Mucosa of stomach (tissue), 1 donor: ENCODE results near the gene KCNG2.

ENCODE experiments used
- H3K27me3 ChIP-seq: one replicate; pipeline ENCODE4 v1.7.0; 2013; ENCODE audit warnings: mild to moderate bottlenecking, low read length; ENCODE audit not compliant: control insufficient read depth, insufficient read depth
- H3K36me3 ChIP-seq: one replicate; pipeline ENCODE4 v1.7.0; 2013; ENCODE audit warnings: low read length; ENCODE audit not compliant: control insufficient read depth, insufficient read depth
- H3K4me1 ChIP-seq: one replicate; pipeline ENCODE4 v1.7.0; 2013; ENCODE audit warnings: mild to moderate bottlenecking, low read length; ENCODE audit not compliant: control insufficient read depth, insufficient read depth
- H3K4me3 ChIP-seq: one replicate; pipeline ENCODE4 v1.7.0; 2013; ENCODE audit warnings: low read length
- H3K9ac ChIP-seq: one replicate; pipeline ENCODE4 v1.7.0; 2013; ENCODE audit warnings: mild to moderate bottlenecking, low read length, moderate library complexity
- H3K9me3 ChIP-seq: one replicate; pipeline ENCODE4 v1.7.0; 2013; ENCODE audit warnings: mild to moderate bottlenecking, low read length, moderate library complexity; ENCODE audit not compliant: control insufficient read depth
- donor health status: Pancreatic carcinoma.

The KCNG2 gene

DNA sequence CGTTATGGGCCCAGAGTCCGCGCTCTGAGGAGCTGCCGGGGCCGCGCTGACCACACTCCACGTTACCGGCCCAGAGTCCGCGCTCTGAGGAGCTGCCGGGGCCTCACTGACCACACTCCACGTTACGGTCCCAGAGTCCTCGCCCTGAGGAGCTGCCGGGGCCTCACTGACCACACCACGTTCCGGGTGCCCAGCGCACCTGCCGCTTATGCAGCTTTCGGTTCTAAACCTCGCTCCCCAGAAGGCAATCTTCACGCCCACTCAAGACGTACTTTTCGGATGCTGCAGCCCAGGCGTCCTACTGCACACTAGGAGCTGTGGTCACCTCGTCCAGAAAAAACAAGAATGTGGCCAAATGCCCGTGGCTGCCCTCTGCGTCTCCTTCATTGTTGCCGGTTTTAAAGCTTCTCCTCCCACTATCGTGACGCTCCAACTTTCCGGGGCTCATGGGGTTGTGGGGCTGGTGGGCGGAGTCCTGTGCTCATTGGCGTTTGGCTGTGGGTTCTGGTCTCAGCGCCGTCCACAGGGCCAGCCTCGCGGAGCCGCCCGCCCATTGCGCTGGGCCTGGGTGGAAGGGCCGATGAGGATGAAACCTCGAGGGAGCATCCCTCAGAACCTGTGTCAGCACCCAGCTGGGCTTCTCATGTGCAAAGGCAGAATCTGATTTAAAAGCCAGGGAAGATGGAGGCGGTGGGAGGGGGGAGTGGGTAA, 11.9 kb downstream of the KCNG2 start:
- Histone ChIP-seq H3K9me3 (no peaks in the 10 kb centered on the region), H3K4me1 (no peaks in the 10 kb centered on the region), H3K36me3 (no peaks in the 10 kb centered on the region), H3K27me3 (peaks cover 4% of the 10 kb centered on the region), H3K4me3 (no peak overlapping the region), H3K9ac (no peak overlapping the region)

DNA sequence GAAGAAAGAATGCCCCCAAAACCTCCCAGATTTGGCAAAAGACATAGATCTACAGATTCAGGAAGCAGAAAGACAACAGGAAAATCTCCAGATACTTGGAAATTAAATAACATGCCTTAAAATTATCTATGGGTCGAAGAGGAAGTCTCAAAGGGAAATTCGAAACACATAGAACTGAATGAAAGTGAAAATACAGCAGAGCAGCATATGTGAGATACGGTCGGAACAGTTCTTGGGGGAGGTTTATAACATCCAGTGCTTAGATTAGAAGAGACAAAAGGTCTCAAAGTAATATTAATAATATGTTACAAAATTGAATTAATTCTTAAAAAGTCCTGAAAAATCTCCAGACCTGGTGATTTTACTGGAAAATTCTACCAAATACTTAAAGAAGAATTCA, 14.3 kb downstream of the KCNG2 start:
- H3K4me1 ChIP-seq = no peaks in the 10 kb centered on the region
- H3K27me3 ChIP-seq = peaks cover 4% of the 10 kb centered on the region
- no peaks in the 10 kb centered on the region for H3K36me3 ChIP-seq
- no peaks in the 10 kb centered on the region for H3K9me3 ChIP-seq
- no peak overlapping the region for H3K4me3 ChIP-seq
- H3K9ac ChIP-seq = no peak overlapping the region

DNA sequence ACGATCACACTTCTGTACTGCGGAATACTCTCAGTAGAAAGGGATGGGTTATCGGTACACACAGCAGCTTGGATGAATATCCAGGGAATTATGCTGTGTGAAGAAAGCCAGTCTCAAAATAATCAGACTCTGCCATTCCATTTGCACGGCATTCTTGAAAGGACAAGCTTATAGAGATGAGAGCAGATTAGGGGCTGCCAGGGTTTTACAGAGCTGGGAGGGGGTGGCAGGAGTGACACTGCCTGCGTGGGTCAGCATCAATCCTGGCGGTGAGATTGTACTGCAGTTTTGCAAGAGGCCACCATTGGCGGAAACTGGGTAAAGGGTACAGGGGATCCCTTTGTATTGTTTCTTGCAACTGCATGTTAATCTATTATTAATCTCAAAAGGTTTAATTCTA, 16.6 kb downstream of the KCNG2 start:
- Histone ChIP-seq H3K9ac (no peak overlapping the region), H3K36me3 (no peaks in the 10 kb centered on the region), H3K4me3 (no peak overlapping the region), H3K4me1 (no peaks in the 10 kb centered on the region), H3K9me3 (no peaks in the 10 kb centered on the region), H3K27me3 (peaks cover 4% of the 10 kb centered on the region)

DNA sequence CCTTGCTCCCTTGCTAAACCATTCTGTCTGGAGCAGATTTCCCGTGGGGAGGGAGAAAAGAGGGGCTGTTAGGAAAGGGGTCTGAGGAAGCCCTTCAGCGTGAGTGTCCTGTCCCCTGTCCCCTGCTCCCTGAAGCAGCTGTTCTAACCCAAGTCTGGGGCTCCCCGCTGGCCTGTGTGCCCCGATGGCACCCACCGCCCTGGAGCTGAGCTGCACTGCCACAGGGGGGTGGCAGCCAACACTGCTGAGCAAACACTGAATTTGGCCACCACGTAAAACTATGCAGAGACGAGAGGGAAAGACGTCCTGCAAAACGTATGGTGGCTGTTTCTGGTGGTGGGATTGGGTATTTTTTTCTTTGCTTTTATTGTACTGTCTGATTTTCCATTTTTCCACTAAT, 17.9 kb downstream of the KCNG2 start:
- Histone ChIP-seq H3K4me3 (no peak overlapping the region), H3K36me3 (no peaks in the 10 kb centered on the region), H3K27me3 (peaks cover 4% of the 10 kb centered on the region), H3K9ac (no peak overlapping the region), H3K4me1 (no peaks in the 10 kb centered on the region), H3K9me3 (no peaks in the 10 kb centered on the region)

DNA sequence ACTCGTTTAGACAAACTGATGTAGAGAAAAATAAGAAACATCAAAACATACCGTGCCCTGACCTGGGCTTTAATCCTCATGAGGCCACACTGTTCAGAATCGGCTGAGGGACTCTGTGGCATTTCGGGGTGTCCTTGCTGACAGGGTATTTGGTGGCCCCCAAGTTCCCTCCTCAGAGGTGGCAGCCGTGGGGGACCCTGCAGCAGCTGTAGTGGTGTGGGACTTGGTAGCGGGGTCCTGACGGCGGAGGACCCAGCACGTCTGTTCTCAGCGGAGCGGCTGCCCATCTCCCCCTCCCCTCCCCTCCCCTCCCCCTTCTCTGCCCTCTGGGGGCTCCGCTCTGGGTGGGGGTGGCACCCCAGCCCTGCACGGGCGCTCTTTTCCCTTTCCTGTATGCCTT, 18.4 kb downstream of the KCNG2 start:
- no peaks in the 10 kb centered on the region for H3K9me3 ChIP-seq
- no peaks in the 10 kb centered on the region for H3K36me3 ChIP-seq
- no peak overlapping the region for H3K9ac ChIP-seq
- peaks cover 4% of the 10 kb centered on the region for H3K27me3 ChIP-seq
- H3K4me3 ChIP-seq = no peak overlapping the region
- no peaks in the 10 kb centered on the region for H3K4me1 ChIP-seq

DNA sequence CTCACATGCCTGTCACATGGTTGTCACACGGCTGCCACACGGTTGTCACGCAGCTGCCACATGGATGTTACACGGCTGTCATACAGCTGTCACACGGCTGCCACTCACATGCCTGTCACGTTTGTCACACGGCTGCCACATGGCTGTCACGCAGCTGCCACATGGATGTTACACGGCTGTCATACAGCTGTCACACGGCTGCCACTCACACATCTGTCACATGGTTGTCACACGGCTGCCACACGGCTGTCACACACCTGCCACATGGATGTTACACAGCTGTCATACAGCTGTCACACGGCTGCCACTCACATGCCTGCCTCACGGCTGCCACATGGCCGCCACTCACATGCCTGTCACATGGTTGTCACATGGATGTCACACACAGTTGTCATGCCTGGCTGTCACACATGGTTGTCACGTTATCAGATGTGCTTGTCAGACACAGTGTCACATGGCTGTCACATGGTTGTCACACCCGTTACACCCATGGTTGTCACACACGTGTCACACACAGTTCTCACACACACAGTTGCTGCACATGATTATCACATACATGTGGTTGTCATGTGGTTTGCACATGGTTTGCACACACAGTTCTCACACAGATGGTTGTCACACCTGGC, 19.4 kb downstream of the KCNG2 start:
- H3K36me3 ChIP-seq = no peaks in the 10 kb centered on the region
- H3K4me3 ChIP-seq = no peak overlapping the region
- no peak overlapping the region for H3K9ac ChIP-seq
- H3K27me3 ChIP-seq = peaks cover 4% of the 10 kb centered on the region
- H3K4me1 ChIP-seq = no peaks in the 10 kb centered on the region
- no peaks in the 10 kb centered on the region for H3K9me3 ChIP-seq

DNA sequence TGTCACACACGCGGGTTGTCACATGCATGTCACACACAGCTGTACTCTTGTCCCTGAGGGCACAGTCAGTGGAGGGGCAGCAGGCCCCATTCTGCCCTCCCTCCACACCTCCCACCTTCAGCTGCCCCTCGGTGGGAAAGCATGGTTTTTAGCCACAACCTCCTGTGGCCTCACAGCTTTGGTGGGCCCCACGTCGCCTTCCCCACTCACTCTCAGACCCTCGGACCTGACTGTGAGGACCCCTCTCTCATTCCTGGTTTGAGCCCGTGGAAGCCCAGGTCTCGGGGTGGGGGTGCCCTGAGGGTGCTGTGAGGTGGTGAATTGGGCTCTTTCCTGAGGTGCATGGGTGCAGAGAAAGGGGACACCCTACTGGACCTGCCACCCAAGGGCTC, 19.9 kb downstream of the KCNG2 start:
- no peaks in the 10 kb centered on the region for H3K4me1 ChIP-seq
- no peak overlapping the region for H3K9ac ChIP-seq
- peaks cover 4% of the 10 kb centered on the region for H3K27me3 ChIP-seq
- no peak overlapping the region for H3K4me3 ChIP-seq
- H3K36me3 ChIP-seq = no peaks in the 10 kb centered on the region
- no peaks in the 10 kb centered on the region for H3K9me3 ChIP-seq

DNA sequence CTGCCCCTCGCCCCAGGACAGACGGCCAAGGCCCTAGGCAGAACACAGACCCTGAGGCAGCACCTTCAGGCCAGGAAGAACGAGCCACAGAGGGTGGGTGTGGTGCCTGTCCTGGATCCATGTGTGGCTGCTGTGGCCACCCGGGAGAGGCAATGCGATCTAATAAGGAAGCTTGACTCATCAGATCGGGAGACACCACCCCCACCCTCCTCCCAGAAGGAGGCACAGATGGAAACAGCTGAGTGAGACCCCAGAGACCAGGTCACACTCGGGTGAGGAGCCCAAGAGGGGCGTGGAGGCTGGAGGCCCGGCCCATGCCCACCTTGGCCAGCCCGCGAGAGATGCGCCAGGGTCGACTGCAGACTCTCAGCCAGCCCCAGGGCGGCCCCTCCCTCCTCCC, 20.3 kb downstream of the KCNG2 start:
- Histone ChIP-seq H3K36me3 (no peaks in the 10 kb centered on the region), H3K27me3 (peaks cover 4% of the 10 kb centered on the region)

DNA sequence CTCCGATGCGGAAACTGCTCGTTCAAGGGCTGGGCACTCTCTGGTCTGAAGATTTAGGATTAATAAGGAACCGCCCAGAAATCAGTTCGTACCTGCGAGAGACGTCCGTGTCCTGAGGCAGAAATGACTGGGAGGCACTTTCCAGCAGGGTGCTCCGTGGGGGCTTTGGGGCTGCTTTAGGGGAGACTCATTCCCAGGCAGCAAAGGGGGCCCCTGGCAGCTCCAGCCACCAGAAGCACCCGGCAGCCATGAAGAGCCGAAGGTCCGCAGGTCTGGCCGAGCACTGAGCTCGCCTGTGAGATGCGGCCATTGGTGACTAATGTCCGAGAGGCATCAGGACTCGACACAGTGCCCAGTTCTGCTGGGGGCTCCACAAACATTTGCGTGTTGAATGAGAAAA, 20.9 kb downstream of the KCNG2 start:
- no peaks in the 10 kb centered on the region for H3K36me3 ChIP-seq
- H3K4me1 ChIP-seq = no peaks in the 10 kb centered on the region
- H3K9me3 ChIP-seq = no peaks in the 10 kb centered on the region
- no peak overlapping the region for H3K4me3 ChIP-seq
- no peak overlapping the region for H3K9ac ChIP-seq
- H3K27me3 ChIP-seq = peaks cover 4% of the 10 kb centered on the region

More for the DNA sequence above, 20.3 kb downstream of the KCNG2 start:
- Histone ChIP-seq H3K4me3 (no peak overlapping the region), H3K9me3 (no peaks in the 10 kb centered on the region), H3K9ac (no peak overlapping the region), H3K4me1 (no peaks in the 10 kb centered on the region)

DNA sequence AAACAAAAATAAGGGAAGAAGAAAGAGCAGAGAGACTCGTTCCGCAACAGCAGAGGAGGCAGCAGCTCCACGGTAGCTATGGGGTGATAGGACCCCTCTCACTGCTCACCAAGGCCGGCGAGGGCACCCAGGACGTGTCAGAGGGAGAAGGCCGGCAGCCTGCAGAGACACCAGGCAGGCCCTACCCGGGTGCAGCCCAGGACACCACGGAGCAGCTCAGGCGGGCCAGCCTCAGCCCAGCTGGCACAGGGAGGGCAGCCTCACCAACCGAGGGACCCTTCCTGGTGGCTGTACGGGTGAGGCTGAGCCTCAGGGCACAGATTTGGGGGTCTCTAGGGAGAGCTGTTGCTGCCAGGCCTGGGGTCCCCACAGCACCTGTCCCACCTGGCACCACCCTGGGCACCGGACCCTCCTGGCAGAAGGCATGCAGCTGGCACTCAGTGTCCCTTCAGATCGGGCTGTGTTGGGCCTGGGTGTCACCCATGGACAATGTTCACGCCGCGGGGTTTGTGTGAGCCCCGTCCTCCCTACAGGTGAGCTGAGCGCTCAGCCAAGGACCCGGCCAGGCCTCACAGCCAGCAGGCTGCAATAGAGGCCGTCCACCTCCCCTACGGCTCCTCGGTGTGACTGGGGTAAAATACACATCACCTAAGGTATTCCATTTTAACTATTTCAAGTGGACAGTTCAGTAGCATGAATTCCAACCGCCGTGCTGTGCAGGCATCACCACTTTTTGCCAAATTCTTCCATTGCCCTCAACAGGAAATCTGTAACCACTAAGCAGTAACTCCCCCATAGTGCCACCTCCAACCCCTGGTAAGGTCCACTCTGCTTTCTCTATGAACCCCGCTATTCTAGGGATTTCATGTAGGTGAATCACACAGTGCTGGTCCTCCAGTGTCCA, 21.6 kb downstream of the KCNG2 start:
- Histone ChIP-seq H3K9me3 (no peaks in the 10 kb centered on the region), H3K9ac (no peak overlapping the region), H3K4me3 (no peak overlapping the region), H3K36me3 (no peaks in the 10 kb centered on the region), H3K27me3 (peaks cover 2% of the 10 kb centered on the region), H3K4me1 (no peaks in the 10 kb centered on the region)

DNA sequence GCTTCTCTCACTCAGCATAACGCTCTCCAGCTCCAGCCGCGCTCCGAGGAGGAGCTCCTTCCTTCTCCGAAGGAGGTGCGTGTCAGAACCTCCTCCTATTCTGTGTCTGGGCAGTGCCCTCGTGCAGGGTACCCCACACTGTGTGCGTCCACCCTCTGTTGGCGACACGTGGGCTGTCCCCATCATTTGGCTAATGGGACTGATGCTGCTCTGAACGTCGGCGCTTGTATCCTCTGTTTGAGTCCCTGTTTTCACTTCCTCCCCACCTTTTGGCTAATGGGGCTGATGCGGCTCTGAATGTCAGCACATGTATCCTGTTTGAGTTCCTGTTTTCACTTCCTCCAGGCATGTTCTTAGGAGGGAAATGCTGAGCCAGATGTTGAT, 22.2 kb downstream of the KCNG2 start:
- no peaks in the 10 kb centered on the region for H3K27me3 ChIP-seq
- H3K4me3 ChIP-seq = no peak overlapping the region
- no peaks in the 10 kb centered on the region for H3K4me1 ChIP-seq
- no peaks in the 10 kb centered on the region for H3K36me3 ChIP-seq
- H3K9ac ChIP-seq = no peak overlapping the region
- no peaks in the 10 kb centered on the region for H3K9me3 ChIP-seq

DNA sequence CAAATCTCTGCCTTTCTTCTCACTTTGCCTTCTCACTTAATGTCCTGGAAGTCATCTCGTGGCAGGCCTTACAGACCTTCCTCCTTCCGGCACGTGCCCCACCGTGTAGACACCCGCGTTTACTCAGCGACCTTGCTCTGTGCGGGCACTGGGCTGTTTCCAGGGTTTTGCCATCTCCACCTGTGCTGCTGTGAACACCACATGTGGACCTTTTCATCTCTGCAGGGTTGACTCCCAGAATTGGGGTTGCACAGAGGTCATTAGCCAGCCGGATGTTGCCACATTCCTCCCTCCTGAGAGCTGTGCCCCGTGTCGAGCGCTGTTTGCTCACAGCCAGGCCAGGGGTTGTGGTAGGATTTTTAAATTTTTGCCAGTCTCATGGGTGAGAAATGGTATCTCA, 25.4 kb downstream of the KCNG2 start:
- H3K9me3 ChIP-seq = no peaks in the 10 kb centered on the region
- H3K4me3 ChIP-seq = no peak overlapping the region
- H3K4me1 ChIP-seq = no peaks in the 10 kb centered on the region
- H3K9ac ChIP-seq = no peak overlapping the region
- no peaks in the 10 kb centered on the region for H3K36me3 ChIP-seq
- H3K27me3 ChIP-seq = no peaks in the 10 kb centered on the region
